ENCODE measurements around the gene OR6K3. TPM values are rescaled to one million over a fixed set of nuclear protein-coding genes. Genes with fewer than 3 reads are reported as not detected.

Gene OR6K3
- total RNA-seq (ENCODE audit: low replicate concordance) = not detected in 2 replicates

- no peak for TF ChIP-seq CTCF (IDR thresholded peaks at IDR 0.05; ENCODE audit: insufficient read depth, low read length)
- H3K4me3 ChIP-seq (ENCODE audit: low read depth, low read length) = no peak within 1 kb of the TSS
- DNase-seq (ENCODE audit: low read depth) = no peak
Measured at GRCh38 chr1:158720620-158721019, at the start of gene OR6K3. TSS of gene OR6K3 (minus strand) at chr1:158720720. CDS start at chr1:158718115, 2,605 bp downstream.

GRCh38 chr1:158754420-158754819 is 33.9 kb upstream of the OR6K3 start, which contains the start of gene OR6K6:
TSS of gene OR6K6 (plus strand) at chr1:158754720. CDS start at chr1:158754888, 168 bp downstream.
- no peak for TF ChIP-seq CTCF (IDR thresholded peaks at IDR 0.05; ENCODE audit: insufficient read depth, low read length)
- no peak for DNase-seq (ENCODE audit: low read depth)
- H3K4me3 ChIP-seq (ENCODE audit: low read depth, low read length) = no peak within 1 kb of the TSS

GRCh38 chr1:158752155-158752712 is 31.7 kb upstream of the OR6K3 start:
- H3K4me3 ChIP-seq (ENCODE audit: low read depth, low read length) = no peak overlapping the region
- no peak for DNase-seq (ENCODE audit: low read depth)
- TF ChIP-seq CTCF (IDR thresholded peaks at IDR 0.05; ENCODE audit: insufficient read depth, low read length) = no peak

GRCh38 chr1:158735848-158736247 is 15.3 kb upstream of the OR6K3 start:
- TF ChIP-seq CTCF (IDR thresholded peaks at IDR 0.05; ENCODE audit: insufficient read depth, low read length) = no peak
- DNase-seq (ENCODE audit: low read depth) = no peak
- H3K4me3 ChIP-seq (ENCODE audit: low read depth, low read length) = no peak overlapping the region

- no peak for TF ChIP-seq CTCF (IDR thresholded peaks at IDR 0.05; ENCODE audit: insufficient read depth, low read length)
- H3K4me3 ChIP-seq (ENCODE audit: low read depth, low read length) = no peak overlapping the region
- DNase-seq (ENCODE audit: low read depth) = no peak
Measured at GRCh38 chr1:158732524-158732923, 12.0 kb upstream of the OR6K3 start.

- no peak for TF ChIP-seq CTCF (IDR thresholded peaks at IDR 0.05; ENCODE audit: insufficient read depth, low read length)
- no peak for DNase-seq (ENCODE audit: low read depth)
Measured at GRCh38 chr1:158731707-158732106, 11.2 kb upstream of the OR6K3 start.

GRCh38 chr1:158730453-158730852 is 9.9 kb upstream of the OR6K3 start:
- no peak for TF ChIP-seq CTCF (IDR thresholded peaks at IDR 0.05; ENCODE audit: insufficient read depth, low read length)
- no peak for DNase-seq (ENCODE audit: low read depth)

More at GRCh38 chr1:158731707-158732106, 11.2 kb upstream of the OR6K3 start:
- H3K4me3 ChIP-seq (ENCODE audit: low read depth, low read length) = no peak overlapping the region

More at GRCh38 chr1:158730453-158730852, 9.9 kb upstream of the OR6K3 start:
- H3K4me3 ChIP-seq (ENCODE audit: low read depth, low read length) = no peak overlapping the region

All from fibroblast of the aortic adventitia (primary cell).